OCI-LY1 (cell line): ENCODE measurements around the gene SLC45A1.

ENCODE experiments used
- EZH2 ChIP-seq: fragments of 200-600 bp; sonication (generic), shearing (Covaris generic); IDR thresholded peaks from 2 replicates; pipeline ENCODE4 v1.8.0; 2017; ENCODE audit warnings: borderline replicate concordance, mixed run types, mild to moderate bottlenecking, antibody characterized with exemption, low read length, moderate library complexity, mixed read lengths
- TF ChIP-seq, protein P1 (sequence below): fragments of 200-600 bp; sonication (generic), shearing (Covaris generic); IDR thresholded peaks from 2 replicates; pipeline ENCODE4 v1.5.1; 2017; ENCODE audit warnings: mild to moderate bottlenecking, antibody characterized with exemption, low read length, moderate library complexity, mixed read lengths

DNA sequence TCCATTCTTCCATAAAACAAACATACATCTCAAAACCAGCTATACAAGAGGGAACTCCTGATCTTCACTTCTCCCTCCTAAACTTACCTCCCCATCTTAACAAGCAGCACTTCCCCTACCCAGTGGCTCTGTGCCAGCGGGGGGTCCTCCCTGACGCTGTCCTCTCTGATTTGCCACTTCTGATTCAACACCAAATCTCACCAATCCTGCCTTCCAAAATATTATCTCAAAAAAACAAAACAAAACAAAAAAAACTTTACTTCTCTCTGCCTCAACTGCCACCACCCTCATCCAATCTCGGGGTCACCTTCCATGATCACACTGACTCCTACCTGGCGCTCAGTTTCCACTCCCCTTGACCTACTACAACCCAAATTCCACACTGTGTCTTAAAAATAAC, 72.8 kb downstream of the SLC45A1 start:
- TF ChIP-seq, protein P1, sequence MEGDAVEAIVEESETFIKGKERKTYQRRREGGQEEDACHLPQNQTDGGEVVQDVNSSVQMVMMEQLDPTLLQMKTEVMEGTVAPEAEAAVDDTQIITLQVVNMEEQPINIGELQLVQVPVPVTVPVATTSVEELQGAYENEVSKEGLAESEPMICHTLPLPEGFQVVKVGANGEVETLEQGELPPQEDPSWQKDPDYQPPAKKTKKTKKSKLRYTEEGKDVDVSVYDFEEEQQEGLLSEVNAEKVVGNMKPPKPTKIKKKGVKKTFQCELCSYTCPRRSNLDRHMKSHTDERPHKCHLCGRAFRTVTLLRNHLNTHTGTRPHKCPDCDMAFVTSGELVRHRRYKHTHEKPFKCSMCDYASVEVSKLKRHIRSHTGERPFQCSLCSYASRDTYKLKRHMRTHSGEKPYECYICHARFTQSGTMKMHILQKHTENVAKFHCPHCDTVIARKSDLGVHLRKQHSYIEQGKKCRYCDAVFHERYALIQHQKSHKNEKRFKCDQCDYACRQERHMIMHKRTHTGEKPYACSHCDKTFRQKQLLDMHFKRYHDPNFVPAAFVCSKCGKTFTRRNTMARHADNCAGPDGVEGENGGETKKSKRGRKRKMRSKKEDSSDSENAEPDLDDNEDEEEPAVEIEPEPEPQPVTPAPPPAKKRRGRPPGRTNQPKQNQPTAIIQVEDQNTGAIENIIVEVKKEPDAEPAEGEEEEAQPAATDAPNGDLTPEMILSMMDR = no peak
- TF ChIP-seq EZH2 = no peak
